Measurements from ENCODE around the gene ANKS6. TPM values are rescaled to one million over a fixed set of nuclear protein-coding genes. Genes with fewer than 3 reads are reported as not detected.

Gene ANKS6
- total RNA-seq, 1 donor from 2014 or later = 25.8 TPM

GRCh38 chr9:98790134-98790841 lies 6.1 kb downstream of the ANKS6 start:
- Histone ChIP-seq H3K4me3 (ENCODE audit: low read depth, low read length) (no peak overlapping the region), H3K36me3 (ENCODE audit: control insufficient read depth, insufficient read depth, low read length) (no peaks in the 10 kb centered on the region), H3K27me3 (ENCODE audit: control insufficient read depth, insufficient read depth, low read length) (no peaks in the 10 kb centered on the region)
- TF ChIP-seq CTCF (IDR thresholded peaks at IDR 0.05; ENCODE audit: insufficient read depth, low read length, poor library complexity, severe bottlenecking) = no peak
- DNase-seq (ENCODE audit: low read depth) = no peak

- DNase-seq (ENCODE audit: low read depth) = no peak
- no peak for TF ChIP-seq CTCF (IDR thresholded peaks at IDR 0.05; ENCODE audit: insufficient read depth, low read length, poor library complexity, severe bottlenecking)
- no peak overlapping the region for H3K4me3 ChIP-seq (ENCODE audit: low read depth, low read length)
- H3K27me3 ChIP-seq (ENCODE audit: control insufficient read depth, insufficient read depth, low read length) = no peaks in the 10 kb centered on the region
- H3K36me3 ChIP-seq (ENCODE audit: control insufficient read depth, insufficient read depth, low read length) = no peaks in the 10 kb centered on the region
Measured at GRCh38 chr9:98789483-98790133, 6.7 kb downstream of the ANKS6 start.

- no peaks in the 10 kb centered on the region for H3K27me3 ChIP-seq (ENCODE audit: control insufficient read depth, insufficient read depth, low read length)
- TF ChIP-seq CTCF (IDR thresholded peaks at IDR 0.05; ENCODE audit: insufficient read depth, low read length, poor library complexity, severe bottlenecking) = no peak
- no peaks in the 10 kb centered on the region for H3K36me3 ChIP-seq (ENCODE audit: control insufficient read depth, insufficient read depth, low read length)
- DNase-seq (ENCODE audit: low read depth) = no peak
- H3K4me3 ChIP-seq (ENCODE audit: low read depth, low read length) = no peak overlapping the region
Measured at GRCh38 chr9:98787766-98788335, 8.5 kb downstream of the ANKS6 start.

GRCh38 chr9:98786750-98787510 lies 9.4 kb downstream of the ANKS6 start:
- no peak for DNase-seq (ENCODE audit: low read depth)
- TF ChIP-seq CTCF (IDR thresholded peaks at IDR 0.05; ENCODE audit: insufficient read depth, low read length, poor library complexity, severe bottlenecking) = no peak
- Histone ChIP-seq H3K36me3 (ENCODE audit: control insufficient read depth, insufficient read depth, low read length) (no peaks in the 10 kb centered on the region), H3K27me3 (ENCODE audit: control insufficient read depth, insufficient read depth, low read length) (no peaks in the 10 kb centered on the region), H3K4me3 (ENCODE audit: low read depth, low read length) (no peak overlapping the region)

- DNase-seq (ENCODE audit: low read depth) = no peak
- Histone ChIP-seq H3K4me3 (ENCODE audit: low read depth, low read length) (no peak overlapping the region), H3K36me3 (ENCODE audit: control insufficient read depth, insufficient read depth, low read length) (no peaks in the 10 kb centered on the region), H3K27me3 (ENCODE audit: control insufficient read depth, insufficient read depth, low read length) (no peaks in the 10 kb centered on the region)
- no peak for TF ChIP-seq CTCF (IDR thresholded peaks at IDR 0.05; ENCODE audit: insufficient read depth, low read length, poor library complexity, severe bottlenecking)
Measured at GRCh38 chr9:98784831-98785806, 11.2 kb downstream of the ANKS6 start.

Measured in kidney epithelial cell (primary cell).